ENCODE results near the gene IFNGR2.
A peak's percentile ranks its signal among the peaks of the same experiment; 100 is the strongest.

DNA sequence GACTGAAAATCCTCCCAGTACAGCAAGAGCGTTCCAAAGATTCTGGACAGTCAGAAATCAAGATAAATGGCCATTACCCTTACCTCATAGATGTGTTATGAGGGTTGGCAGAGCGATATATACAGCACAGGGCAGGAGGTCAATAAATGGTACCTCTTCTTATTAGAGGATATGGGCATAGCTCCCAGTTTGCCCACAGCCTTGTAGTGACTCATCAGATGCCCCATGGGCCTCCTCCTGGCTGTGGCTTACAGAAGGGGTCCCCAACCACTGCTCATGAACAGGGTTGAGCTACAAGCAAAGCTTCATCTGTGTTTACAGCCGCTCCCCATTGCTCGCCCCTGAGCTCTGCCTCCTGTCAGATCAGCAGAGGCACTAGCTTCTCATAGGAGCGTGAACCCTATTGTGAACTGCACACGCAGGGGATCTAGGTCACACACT is 7.3 kb upstream of the IFNGR2 start:
- TF ChIP-seq, protein P1, sequence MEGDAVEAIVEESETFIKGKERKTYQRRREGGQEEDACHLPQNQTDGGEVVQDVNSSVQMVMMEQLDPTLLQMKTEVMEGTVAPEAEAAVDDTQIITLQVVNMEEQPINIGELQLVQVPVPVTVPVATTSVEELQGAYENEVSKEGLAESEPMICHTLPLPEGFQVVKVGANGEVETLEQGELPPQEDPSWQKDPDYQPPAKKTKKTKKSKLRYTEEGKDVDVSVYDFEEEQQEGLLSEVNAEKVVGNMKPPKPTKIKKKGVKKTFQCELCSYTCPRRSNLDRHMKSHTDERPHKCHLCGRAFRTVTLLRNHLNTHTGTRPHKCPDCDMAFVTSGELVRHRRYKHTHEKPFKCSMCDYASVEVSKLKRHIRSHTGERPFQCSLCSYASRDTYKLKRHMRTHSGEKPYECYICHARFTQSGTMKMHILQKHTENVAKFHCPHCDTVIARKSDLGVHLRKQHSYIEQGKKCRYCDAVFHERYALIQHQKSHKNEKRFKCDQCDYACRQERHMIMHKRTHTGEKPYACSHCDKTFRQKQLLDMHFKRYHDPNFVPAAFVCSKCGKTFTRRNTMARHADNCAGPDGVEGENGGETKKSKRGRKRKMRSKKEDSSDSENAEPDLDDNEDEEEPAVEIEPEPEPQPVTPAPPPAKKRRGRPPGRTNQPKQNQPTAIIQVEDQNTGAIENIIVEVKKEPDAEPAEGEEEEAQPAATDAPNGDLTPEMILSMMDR (conservative IDR thresholded peaks at IDR 0.05; ENCODE audit: low read depth, low read length) = no peak
- no peak for TF ChIP-seq POLR2A (IDR thresholded peaks at IDR 0.05; ENCODE audit: low read depth, low read length)
- TF ChIP-seq MXI1 (IDR thresholded peaks at IDR 0.05; ENCODE audit: borderline replicate concordance, low read depth, low read length) = no peak
- TF ChIP-seq FOS (IDR thresholded peaks at IDR 0.05; ENCODE audit: low read depth, low read length) = peak; percentile 20; the same call in 1 of the 2 replicates
- TF ChIP-seq RFX5 (IDR thresholded peaks at IDR 0.05; ENCODE audit: low read depth, low read length) = no peak
